KG1 (cell line): ENCODE data around the gene NAXE.
"Not testable (repeated sequence)": the region's sequence is repeated elsewhere in the genome, so short reads cannot be mapped to it uniquely, and the experiment has no call there.

ENCODE experiments used
- DNase-seq: peaks from one replicate; lab custom pipeline; 2025; lab: John Stamatoyannopoulos, UW

Gene NAXE

GRCh38 chr1:156623946-156624813 lies 32.6 kb downstream of the NAXE start:
- DNase-seq: peak; percentile 32

DNA sequence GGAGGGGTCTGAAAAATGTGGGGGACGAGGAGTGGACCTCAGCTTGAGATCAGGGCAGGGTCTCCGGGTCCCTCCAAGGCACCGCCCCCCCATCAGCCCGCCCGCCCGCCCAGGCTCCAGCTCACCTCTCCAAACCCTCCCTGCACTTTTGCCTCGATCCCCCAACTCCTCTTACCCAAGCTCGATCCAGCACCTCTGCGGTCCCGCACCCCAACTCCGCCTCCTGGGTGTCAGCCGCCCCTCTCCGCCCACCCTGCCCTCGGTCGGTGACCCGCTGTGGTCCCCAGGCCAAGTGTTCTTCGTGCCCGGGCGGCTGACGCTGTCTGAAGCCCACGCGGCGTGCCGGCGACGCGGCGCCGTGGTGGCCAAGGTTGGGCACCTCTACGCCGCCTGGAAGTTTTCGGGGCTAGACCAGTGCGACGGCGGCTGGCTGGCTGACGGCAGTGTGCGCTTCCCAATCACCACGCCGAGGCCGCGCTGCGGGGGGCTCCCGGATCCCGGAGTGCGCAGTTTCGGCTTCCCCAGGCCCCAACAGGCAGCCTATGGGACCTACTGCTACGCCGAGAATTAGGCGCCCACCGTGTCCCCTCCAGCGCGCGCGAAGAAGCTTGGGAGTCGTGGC lies 33.3 kb downstream of the NAXE start:
- DNase-seq: no peak

DNA sequence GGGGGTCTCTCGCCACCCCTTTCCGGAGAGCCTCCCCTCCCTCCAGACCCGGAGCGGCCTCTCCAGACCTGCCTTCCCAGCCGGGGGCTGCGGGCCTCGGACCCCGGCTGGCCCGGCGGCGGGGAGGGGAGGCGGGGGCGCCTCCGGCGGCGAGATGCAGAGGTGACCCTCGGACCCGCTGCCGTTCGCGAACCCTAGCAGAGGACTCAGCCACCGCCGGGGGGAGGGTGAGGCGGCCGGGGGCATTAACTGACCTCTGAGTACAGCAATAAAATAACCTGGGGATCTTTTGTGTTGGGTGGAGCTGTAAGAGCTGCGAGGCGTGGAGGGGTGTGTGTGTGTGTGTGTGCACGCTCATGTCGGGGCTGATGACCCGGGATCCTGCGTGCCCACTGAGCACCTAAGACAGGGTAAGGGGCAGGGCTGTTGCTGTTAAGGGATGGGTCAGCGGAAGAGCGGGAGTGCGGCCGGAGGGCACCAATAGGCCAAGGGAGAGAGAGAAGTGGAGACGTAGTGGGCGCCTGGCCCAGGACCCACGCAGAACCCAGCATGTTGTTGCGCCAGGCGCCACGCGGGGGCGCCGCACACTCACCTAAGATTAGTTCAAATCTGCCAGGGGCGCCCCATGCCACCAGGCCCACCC lies 34.0 kb downstream of the NAXE start:
- peak; percentile 32 for DNase-seq

GRCh38 chr1:156626079-156626438 lies 34.5 kb downstream of the NAXE start:
- DNase-seq: no peak

DNA sequence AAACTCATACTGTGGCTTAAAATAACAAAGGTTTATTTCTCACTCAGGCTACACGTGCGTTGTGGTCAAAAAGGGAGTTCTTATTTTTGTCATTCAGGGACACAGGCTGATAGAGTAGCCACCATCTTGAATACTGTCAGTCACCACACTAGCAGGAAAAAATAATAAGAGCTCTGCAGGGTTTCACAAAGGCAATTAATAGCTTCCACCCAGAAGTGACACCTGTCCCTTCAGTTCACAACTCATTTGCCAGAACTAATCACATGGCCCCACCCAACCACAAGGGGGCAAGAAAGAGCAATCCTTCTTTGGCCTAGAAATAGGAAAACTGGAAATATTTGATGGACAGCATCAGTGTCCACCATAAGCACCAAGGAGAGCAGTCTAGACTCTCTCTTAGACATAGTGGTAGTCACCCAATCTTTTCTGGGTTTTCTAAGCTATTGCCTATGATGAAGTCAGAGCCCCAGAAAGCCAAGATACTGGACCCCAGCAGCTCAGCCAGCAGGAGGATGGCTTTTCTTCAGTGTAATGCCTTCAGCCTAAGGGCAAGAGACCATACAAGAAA lies 35.8 kb downstream of the NAXE start:
- no peak for DNase-seq

GRCh38 chr1:156629823-156630449 lies 38.4 kb downstream of the NAXE start:
- no peak for DNase-seq

- DNase-seq: not testable (repeated sequence)
These were observed 39.6 kb downstream of the NAXE start for GRCh38 chr1:156631152-156631551.

GRCh38 chr1:156632355-156632754 lies 40.8 kb downstream of the NAXE start:
- no peak for DNase-seq

DNA sequence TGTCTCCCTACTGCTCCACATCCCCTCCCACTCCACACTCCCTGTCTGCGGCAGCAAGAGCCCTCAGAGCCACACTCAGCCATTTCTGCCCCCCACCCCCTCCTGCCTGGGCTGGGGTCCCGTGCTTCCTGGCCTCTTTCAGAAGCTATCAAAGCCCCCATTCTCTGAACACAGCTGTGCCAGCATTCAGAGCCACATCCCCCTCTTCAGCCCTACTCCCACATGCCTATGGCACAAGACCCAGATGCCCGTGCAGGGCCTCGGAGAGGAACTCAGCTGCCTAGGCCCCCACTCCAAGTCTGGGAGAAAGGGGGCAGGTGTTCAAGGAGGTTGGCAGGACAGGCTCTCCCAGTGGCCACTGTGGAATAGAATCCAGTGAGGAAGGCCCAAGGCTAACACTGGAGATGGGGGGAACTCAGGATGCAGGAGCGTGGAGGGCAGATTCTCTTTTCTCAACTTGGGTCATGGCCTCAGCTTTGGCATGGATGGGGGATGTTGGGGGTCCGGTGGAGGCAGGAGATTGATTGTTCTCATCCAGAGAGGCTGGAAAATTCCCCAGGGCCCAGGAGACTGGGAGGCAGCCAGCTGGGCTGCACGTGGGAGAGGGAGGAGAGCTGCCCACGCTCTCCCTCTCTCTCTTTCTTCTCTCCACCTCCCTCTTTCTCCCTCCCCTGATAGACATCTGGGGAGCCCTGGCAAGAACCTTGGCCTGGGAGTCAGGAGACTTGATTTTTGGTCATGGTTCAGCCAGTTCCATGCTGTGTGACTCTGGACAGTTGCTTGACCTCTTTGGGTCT lies 46.8 kb downstream of the NAXE start:
- DNase-seq: no peak

GRCh38 chr1:156639601-156640101 lies 48.1 kb downstream of the NAXE start:
- DNase-seq: no peak

- DNase-seq: no peak
These were observed 49.5 kb downstream of the NAXE start for GRCh38 chr1:156640842-156641706.

DNA sequence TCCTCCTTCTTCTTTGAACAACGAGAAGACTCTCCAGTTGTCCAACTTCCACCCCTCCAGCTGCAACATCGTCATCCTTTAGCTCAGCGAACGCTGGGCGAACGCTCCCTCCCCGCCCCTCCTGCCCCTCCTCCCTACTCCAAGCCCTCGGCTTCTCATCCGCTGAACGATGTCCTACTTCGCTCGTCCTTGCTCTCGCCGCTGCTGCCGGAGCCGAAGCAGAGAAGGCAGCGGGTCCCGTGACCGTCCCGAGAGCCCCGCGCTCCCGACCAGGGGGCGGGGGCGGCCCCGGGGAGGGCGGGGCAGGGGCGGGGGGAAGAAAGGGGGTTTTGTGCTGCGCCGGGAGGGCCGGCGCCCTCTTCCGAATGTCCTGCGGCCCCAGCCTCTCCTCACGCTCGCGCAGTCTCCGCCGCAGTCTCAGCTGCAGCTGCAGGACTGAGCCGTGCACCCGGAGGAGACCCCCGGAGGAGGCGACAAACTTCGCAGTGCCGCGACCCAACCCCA lies 50.2 kb downstream of the NAXE start, which contains the start of gene BCAN:
BCAN (plus strand) TSS at position 357 of the 504 bp plus-strand sequence. CDS start 3,938 bp downstream, outside the sequence.
- no peak for DNase-seq

- DNase-seq: no peak
These were observed 50.9 kb downstream of the NAXE start for GRCh38 chr1:156642265-156643048.

DNA sequence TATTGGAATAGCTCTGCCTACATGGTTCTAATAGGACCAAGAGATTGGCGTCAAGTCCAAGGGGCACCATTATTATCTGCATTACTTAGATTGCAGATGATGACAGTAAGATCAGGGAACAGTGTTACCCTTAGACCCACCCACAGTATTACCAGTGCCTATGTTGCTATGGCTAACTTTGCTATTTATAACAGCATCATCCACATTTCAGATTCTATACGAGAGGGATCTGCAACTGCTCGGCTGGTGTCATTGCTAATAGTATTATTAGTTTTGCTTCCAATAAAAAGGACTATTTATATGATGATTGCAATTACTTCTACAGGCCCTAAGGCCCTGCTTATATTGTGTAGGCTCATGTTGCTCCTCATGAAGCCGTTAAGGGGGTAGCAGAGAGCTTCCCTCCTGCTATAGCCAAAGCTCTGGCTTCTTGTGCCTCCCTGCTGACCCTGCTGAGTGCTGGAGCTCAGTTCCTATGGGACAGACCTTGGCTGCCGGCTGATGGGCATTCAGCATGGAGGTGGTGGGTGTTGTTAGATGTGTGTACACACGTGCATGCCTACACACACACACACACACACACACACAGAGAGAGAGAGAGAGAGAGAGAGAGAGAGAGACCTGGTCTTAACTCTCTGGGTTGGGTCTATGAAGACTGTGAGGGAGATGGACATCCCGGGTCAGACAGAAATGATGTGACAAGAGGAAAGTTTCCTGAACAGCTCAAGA lies 51.6 kb downstream of the NAXE start:
- no peak for DNase-seq

DNA sequence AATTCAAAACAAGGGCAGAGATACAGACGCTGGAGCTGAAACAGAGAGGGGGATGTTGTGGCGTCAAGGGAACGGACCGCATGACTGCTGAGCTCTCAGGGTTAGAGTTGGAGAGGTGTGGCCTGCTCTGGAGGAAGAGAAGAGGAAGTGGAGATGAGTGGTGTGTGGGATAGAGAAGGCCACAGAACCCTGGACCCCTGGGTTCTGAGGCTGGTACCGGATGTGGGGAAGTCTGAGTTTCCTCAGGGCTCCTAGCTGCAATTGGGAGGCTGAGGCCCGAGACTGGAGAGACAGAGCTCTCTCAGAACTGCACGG lies 52.2 kb downstream of the NAXE start:
- peak; percentile 94 for DNase-seq
